AG04449 (cell line): ENCODE measurements around the gene ENDOU.

Experiments
- CTCF ChIA-PET: fragments of 350-600 bp; formaldehyde crosslinking; extraction: SDS; loops from one replicate; lab custom pipeline; 2021; ENCODE audit warnings: antibody characterized with exemption; lab: Yijun Ruan, JAX
- POLR2A ChIA-PET: fragments of 400-600, 350-600 bp; formaldehyde crosslinking; extraction: SDS; loops from one replicate; lab custom pipeline; 2020; ENCODE audit warnings: antibody characterized with exemption, inconsistent platforms; lab: Yijun Ruan, JAX
- DNase-seq: peaks from one replicate; pipeline ENCODE4 v3.0.0-alpha.2; 2010; ENCODE audit warnings: low read depth, low spot score
- H3K4me3 ChIP-seq: 2 replicates; pipeline ENCODE4 v1.5.1; 2011; ENCODE audit warnings: low read depth, mild to moderate bottlenecking, control low read depth, low read length
- TF ChIP-seq, protein P1 (sequence below): IDR thresholded peaks from one replicate; pipeline ENCODE4 v1.5.1; 2011; ENCODE audit warnings: mild to moderate bottlenecking, moderate library complexity, low read length, control low read depth, inconsistent platforms; ENCODE audit not compliant: insufficient read depth; ENCODE audit errors: missing control alignments

ENDOU gene

DNA sequence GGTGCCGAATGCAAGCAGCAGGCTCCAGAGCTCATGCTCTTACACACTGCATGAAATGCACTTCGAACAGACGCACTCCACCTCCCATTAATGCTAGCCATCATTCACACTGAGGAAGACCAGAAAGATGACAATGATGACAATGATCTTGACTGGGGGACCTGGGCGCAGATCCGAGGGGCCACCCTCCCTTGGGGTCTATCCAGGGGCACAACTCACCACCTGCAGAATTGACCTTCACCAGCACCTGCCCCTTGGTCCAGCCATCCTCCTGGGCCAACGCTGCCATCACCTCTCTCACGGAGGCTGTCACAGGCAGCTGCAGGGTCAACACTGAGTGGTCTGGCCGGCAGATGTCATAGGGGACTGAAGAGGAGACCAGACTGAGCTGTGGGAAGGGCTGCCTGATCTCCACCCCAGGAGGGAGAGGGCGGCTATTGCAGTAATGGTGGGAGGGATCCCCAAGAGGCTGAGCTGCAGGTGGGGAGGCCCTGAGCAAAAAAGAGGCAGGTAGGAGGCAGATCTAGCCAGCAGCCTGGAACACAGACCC is 18.1 kb upstream of the ENDOU start:
- H3K4me3 ChIP-seq = no peak overlapping the region
- DNase-seq = no peak
- ChIA-PET POLR2A (no interaction called here), CTCF (interaction anchor here (0.6 to 36.9 kb wide), 24 partner anchors 13 to 220 kb away, joined by 3 to 1419 read pairs (median 8); partner anchors contain the start of genes ENDOU, RAPGEF3, RPAP3 and SLC48A1)
- TF ChIP-seq, protein P1, sequence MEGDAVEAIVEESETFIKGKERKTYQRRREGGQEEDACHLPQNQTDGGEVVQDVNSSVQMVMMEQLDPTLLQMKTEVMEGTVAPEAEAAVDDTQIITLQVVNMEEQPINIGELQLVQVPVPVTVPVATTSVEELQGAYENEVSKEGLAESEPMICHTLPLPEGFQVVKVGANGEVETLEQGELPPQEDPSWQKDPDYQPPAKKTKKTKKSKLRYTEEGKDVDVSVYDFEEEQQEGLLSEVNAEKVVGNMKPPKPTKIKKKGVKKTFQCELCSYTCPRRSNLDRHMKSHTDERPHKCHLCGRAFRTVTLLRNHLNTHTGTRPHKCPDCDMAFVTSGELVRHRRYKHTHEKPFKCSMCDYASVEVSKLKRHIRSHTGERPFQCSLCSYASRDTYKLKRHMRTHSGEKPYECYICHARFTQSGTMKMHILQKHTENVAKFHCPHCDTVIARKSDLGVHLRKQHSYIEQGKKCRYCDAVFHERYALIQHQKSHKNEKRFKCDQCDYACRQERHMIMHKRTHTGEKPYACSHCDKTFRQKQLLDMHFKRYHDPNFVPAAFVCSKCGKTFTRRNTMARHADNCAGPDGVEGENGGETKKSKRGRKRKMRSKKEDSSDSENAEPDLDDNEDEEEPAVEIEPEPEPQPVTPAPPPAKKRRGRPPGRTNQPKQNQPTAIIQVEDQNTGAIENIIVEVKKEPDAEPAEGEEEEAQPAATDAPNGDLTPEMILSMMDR = no peak

DNA sequence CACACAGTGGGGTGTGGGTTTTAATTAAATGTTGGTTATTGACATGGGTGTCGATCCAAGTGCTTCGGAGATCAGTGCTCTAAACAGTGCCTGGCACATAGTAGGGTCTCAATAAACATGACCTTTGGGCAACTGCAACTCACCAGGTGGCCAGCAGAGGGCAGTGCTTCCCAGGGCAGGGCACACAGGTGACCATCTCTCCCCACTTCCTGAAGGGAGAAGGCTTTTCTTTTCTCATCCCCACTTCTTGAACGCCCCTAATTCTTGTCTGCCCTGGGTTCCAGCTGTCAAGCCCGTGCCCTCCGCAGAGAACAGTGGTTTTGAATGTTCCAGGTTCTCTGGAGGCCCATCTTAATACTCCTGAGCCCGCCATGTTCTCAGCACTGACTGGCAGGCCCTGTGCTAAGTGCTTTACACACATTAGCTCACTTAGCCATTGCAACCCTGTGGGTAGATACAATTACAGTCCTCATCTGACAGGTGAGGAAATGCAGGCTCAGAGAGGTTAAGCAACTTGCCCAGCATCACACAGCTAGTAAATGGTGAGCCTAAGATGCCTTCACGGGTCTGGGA is 17.0 kb upstream of the ENDOU start:
- H3K4me3 ChIP-seq = no peak overlapping the region
- ChIA-PET POLR2A (no interaction called here), CTCF (interaction anchor here (0.6 to 36.9 kb wide), 43 partner anchors 14 to 935 kb away, joined by 3 to 1419 read pairs (median 4); partner anchors contain the start of genes ENDOU, RAPGEF3, RPAP3 and SLC48A1)
- TF ChIP-seq, protein P1 = peak; percentile 97
- no peak for DNase-seq

DNA sequence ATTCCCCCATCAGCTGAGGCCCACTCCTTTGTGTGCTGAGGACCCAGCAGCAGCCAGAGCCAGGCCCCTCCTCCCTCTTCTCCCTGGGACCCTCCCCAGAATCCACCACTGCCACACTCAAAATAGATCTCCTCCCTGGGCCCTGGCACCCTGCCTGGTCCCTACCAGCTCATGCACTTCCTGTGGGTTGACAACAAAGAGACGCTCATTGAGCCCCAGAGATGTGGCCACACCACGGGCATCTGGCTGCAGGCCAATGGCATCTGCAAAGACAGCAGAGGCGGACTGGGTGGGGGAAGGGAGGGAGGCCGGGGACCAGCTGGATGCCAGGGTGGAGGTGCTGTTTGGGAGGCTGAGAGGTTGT is 16.0 kb upstream of the ENDOU start:
- POLR2A ChIA-PET = interaction anchor here (1.2 kb wide), 1 partner anchor 17 kb away, joined by 3 read pairs; the partner anchor contains the start of gene RAPGEF3

DNA sequence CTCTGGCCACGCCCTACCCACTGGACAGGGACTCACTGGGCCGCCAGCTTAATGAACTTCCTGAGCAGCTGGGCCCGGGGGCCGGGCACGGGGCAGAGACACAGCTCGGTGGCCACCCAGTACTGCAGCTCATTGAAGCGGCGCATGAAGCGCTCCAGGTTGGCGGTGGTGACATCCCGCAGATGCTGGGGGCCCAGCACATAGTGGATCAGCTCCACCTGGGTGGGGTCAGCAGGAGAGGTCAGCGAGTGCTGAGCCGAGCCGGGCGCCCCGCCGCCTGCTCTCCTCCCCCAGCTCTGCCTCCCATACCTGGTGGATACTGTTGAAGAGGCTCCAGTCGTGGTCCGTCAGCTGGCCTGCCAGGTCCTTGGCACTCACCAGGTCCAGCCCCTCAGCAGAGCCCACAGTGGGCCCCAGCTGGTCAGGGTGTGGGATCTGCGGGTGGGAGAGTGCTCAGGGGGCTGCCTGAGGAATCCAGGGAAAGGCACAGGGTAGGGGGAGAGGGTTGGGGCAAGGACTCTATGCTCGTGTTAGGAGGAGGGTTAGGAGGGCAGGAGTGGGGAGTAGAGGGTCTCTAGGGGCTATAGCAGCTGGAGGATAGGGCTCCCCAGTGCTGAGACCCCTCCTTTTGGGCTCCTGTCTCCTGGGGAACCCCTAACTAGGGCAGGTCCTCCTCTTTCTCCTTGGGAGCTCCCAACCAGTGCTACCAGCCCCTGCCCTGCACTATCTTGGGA is 15.5 kb upstream of the ENDOU start:
- H3K4me3 ChIP-seq = no peak overlapping the region
- ChIA-PET CTCF (interaction anchor here (1.1 to 36.9 kb wide), 10 partner anchors 12 to 209 kb away, joined by 3 to 1419 read pairs (median 92); partner anchors contain the start of genes ENDOU, RAPGEF3 and SLC48A1), POLR2A (interaction anchor here (1.2 kb wide), 1 partner anchor 18 kb away, joined by 3 read pairs; the partner anchor contains the start of gene RAPGEF3)
- TF ChIP-seq, protein P1 = no peak
- no peak for DNase-seq

More for the DNA sequence above, 16.0 kb upstream of the ENDOU start:
- no peak for DNase-seq
- CTCF ChIA-PET = interaction anchor here (0.6 to 36.9 kb wide), 29 partner anchors 13 to 222 kb away, joined by 3 to 1419 read pairs (median 5); partner anchors contain the start of genes ENDOU, RAPGEF3, RPAP3 and SLC48A1
- TF ChIP-seq, protein P1 = no peak
- H3K4me3 ChIP-seq = no peak overlapping the region

DNA sequence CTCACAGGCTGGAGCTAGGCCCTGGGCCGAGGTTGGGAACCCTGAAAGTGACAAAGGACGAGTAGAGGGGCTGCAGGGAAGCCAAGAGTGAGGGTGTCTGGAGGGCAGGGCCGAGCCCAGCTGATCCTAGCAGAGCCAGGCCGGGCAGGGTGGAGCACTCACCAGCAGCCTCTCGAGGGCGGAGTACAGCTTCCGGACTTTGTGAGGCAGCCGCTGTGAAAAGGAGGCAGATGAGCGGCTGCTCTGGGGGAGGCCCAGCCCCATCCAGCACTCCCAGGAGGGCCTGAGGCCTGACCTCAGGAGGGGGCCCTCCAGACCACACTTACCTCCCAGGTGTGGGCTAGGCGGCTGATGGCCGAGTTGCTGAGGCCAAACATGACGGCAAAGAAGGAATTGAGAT is 14.7 kb upstream of the ENDOU start:
- ChIA-PET POLR2A (no interaction called here), CTCF (interaction anchor here (1.0 to 36.9 kb wide), 8 partner anchors 11 to 210 kb away, joined by 3 to 1419 read pairs (median 230); partner anchors contain the start of genes ENDOU, RAPGEF3 and SLC48A1)
- no peak overlapping the region for H3K4me3 ChIP-seq

More for the DNA sequence above, 14.7 kb upstream of the ENDOU start:
- no peak for DNase-seq
- TF ChIP-seq, protein P1 = no peak
